HG03354 (cell line): Measurements from ENCODE around the gene DNASE1L3.
"Not testable (repeated sequence)": the region's sequence is repeated elsewhere in the genome, so short reads cannot be mapped to it uniquely, and the experiment has no call there.

ENCODE experiments used
- ATAC-seq: cut with Tn5 transposase; IDR thresholded peaks from one replicate; pipeline ENCODE4 v1.9.1; 2021; ENCODE audit warnings: mild to moderate bottlenecking; ENCODE audit not compliant: unreplicated experiment, poor library complexity, severe bottlenecking

DNASE1L3 gene

GRCh38 chr3:58210761-58211460, at the start of gene DNASE1L3:
Gene DNASE1L3, minus strand, starts transcription at chr3:58210972. Its CDS starts 66 bp downstream, at chr3:58210906.
- no peak for ATAC-seq

GRCh38 chr3:58260261-58260731, 49.5 kb upstream of the DNASE1L3 start:
- no peak for ATAC-seq

DNA sequence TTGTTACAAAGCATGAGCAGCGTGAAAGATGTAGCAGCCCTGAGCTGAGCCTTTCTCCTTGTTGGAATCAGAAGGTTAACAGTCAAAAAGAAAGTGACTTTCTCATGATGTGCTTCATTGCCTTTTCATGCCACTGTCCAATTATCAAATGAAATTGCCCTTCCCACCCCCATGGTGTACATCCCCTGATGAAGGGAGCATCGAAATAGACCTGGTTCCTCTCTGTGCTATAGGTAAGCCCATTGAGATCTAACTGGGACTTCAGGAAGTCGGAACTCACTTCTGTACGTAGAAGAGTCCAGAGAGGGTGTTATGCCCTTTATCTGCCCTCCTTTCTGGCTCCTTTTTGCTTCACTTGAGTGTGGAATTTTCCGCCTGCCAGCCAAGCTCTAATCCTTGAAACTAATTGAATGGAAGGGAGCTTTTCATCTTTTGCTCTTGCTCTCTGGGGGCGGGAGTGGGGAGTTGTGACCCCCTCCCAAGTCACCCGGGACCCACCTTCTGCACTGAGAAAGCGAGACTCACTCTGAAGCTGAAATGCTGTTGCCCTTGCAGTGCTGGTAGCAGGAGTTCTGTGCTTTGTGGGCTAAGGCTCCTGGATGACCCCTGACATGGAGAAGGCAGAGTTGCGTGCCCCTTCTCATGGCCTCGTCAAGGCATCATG, 47.8 kb upstream of the DNASE1L3 start:
- no peak for ATAC-seq

GRCh38 chr3:58256511-58256910, 45.7 kb upstream of the DNASE1L3 start:
- no peak for ATAC-seq

DNA sequence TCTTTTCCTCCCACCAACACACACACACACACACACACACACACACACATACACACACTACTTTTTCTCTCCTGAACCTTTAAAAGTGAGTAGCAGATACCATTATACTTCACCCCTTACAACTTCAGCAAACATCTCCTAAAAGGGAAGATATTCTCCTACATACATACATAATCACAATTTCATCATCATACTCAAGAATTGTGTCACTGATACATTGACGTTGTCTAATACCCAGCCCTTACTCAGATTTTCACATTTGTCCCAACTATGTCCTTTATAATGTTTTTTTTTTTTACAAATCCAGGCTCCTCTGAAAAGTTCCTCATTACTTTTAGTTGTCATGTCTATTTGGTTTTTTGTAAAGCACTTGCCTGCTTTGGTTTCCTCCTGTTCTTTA, 45.3 kb upstream of the DNASE1L3 start:
- no peak for ATAC-seq

DNA sequence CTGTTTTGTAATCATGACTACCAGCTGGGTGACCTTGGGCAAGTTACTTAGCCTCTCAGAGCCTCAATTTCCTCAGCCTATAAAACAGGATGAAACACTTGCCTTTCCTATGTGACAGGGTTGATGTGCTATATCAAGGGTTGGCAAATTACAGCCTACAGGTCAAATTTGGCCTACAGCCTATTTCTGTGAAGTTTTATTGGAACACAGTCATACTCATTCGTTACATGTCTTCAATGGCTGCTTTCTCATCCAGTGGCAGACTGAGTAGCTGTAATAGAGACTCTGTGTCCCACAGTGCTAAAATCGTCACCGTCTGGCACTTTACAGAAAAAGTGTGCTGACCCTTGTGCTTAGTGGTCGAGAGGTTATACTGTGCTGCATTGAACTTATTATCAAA, 43.4 kb upstream of the DNASE1L3 start:
- no peak for ATAC-seq

GRCh38 chr3:58251631-58252035, 40.9 kb upstream of the DNASE1L3 start:
- ATAC-seq = no peak

- no peak for ATAC-seq
These were observed 39.4 kb upstream of the DNASE1L3 start for GRCh38 chr3:58250093-58250707.

DNA sequence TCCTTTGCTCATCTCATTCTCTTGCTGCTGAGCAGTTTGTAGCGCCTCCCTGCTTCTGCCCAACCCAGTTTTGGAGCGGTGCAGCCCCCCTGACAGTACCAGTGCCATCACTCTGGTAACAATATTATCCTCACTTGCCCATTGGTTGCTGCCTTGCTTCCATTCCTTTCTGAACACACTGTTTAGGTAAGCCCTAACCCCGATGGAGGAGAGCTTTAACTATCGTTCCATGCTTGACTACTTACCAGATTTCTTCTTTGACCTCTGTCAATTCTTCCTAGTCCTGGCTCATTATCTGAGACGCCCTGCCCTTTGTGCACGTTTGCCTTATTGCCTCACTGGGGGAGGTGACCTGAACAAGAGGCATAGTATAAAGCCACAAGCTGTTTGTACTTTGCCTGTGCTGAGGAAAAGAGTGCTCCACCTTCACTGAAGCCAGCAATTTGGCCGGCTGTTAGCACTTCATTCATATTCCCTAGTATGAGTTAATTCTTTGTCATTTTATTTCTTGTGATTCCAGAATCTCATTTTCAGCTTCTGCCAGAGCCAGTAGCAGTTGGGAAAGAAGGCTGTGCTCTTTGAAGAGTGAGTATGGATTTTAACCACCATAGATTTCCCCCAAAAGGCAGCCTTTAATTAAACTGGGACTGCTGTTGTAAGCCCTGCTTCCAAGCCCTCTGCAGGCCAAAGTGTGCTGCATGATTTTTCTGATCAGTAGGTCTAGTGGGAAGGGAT, 38.8 kb upstream of the DNASE1L3 start:
- ATAC-seq = no peak

DNA sequence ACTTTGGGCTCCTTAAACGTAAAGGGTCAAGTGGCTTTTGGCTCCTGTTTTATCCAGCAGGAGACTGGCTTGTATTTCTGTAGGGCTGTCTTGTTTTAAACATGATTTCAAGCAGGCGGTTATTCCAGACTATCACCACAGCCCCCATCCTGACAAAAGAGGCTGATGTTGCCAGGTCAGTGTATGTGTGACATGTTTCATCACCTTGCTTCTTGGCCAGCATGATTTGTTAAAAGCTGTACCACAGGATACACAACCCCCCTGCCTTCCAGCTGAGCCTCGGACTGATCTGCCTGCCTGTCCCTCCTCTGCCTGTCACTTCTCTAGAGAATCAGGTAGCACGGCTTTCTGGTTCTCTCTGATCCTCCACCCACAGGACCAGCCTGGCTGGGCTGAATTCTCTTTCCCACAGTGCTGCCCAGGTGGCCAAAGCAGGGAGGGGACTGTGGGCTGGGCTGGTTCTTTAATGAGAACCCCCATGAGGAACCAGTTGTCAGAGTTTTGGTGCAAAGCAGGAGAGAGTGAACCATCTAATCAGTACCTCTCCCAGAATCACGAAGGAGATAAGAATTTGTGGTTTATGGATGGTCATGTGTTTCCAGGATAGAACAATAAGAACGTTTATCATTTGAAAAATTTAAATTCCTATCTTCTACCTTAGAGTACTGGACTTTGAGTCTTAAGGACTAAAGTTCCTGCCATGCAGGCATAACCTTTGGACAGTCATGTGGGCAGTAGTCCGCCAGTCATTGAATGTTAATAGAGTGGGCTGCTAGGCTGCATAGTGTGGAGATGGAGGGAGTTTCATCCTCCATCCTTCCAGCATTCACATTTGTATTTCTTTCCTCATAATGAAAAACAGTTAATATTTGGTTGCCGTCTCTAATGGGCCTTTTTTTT, 35.6 kb upstream of the DNASE1L3 start:
- no peak for ATAC-seq

DNA sequence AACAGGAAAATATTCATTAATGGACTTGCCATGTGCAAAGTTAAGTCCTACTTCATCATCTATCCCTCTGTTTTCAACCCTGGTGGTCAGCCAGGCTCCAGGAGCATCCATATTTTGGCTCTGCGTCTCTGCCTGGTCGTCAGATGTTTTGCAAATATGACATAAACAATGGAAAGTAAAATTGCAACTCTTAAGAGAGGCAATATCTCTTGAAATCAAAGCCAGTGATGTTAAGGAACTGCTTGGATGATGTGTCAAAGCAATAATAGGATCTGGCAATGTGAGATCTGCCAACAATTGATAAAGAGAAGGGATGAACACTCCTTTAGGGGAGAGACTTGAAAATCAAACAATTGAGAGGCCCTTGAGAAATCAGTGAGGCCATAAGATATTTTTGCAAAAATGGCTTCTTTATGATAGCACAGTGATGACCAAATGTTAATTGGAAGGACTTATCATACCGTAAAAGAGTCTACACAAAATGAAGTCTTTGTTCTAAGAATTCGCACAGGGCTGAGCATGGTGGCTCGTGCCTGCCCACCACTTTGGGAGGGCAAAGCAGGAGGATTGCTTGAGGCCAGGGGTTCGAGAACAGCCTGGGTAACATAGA, 33.3 kb upstream of the DNASE1L3 start:
- ATAC-seq = no peak

DNA sequence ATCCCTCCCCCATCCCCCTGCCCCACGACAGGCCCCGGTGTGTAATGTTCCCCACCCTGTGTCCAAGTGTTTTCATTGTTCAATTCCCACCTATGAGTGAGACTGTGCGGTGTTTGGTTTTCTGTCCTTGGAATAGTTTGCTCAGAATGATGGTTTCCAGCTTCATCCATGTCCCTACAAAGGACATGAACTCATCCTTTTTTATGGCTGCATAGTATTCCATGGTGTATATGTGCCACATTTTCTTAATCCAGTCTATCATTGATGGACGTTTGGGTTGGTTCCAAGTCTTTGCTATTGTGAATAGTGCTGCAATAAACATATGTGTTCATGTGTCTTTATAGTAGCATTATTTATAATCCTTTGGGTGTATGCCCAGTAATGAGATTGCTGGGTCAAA, 32.1 kb upstream of the DNASE1L3 start:
- ATAC-seq = not testable (repeated sequence)

DNA sequence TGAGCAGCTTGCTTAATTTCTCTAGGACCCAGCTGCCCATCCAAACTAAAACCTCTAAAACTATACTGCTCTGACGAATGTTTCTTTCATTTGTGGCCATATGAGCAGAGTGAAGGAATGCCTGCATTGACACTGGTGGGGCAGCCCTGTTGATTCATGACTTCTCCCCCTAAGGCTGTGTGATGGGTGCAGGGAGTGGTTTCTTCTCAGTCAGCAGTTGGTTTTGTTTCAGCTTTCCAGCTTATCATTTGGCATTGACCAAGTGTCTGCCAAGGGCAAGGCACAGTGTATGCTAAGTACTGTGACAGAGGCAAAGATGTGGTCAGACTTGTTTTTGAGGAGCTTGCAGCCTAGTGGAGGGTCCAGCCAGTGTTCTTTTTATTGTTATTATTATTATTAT, 31.6 kb upstream of the DNASE1L3 start:
- ATAC-seq = no peak

GRCh38 chr3:58241306-58242044, 30.7 kb upstream of the DNASE1L3 start:
- ATAC-seq = no peak

- no peak for ATAC-seq
These were observed 28.1 kb upstream of the DNASE1L3 start for GRCh38 chr3:58238830-58239229.

DNA sequence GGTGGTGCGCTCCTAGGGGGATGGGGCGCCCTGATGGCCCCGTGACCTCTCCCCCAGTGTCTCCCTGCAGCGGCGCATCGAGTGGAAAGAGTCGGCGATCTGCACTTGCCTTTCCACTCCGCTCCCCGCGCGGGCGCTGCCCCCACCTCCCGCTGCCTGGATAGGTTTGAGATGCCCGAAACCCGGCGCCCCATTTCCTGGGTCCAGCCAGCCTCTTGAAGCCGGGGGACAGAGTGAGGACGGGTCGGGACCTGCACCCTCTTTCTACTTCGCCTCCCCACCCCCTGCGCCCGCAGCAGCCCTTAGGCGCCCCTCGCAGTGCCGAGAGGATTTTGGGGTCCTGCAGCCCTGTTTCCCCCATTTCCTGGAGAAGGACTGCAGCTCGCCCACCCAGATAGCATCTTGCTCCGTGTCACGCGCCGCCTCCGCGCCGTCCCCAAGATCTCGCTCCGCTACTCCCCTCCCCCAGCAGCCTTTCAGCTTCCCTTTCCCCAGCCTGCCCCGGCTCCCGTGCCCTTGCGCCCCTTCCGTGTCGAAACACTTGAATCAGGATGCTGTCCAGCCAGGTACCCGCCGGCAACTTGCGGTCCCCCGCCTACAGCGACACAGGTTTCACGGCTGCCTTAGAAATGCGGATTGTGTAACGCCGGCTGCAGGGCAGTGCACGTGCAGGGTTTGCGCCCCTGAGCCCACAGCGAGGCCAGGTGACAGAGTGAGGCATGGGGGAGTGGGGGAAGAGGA, 27.3 kb upstream of the DNASE1L3 start:
- ATAC-seq = peak; percentile 45

DNA sequence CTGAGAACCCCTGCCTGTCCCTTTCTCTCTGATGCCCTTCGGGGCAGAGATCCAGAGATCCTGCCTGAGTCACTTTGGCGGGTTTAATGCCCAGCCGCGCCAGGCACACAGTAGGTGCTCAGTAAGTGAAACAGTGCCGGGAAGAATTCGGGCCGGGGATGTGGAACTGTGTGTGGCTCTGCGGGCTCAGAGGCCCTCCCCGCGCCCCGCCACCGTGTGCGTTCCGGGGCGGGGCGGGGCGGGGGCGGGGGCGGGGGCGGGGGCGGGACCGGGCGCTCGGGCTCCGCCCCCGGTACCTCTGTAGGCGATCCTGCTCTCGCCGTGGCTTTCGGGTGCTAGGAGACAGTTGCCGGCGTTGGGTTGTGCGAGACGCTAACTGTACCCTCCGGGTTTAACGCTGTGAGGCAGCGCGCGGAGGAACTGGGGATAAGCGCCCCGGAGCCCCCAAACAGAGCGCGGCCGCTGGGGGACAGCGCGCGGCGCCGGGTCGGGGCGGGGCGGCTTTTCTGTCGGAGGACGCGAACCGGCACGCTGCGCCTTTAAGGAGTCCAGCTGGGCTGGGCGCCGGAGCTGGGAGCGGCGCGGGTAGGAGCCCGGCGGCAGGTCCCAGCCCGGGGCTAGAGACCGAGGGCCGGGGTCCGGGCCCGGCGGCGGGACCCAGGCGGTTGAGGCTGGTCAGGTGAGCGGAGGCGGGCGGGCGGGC, 26.6 kb upstream of the DNASE1L3 start, which contains the start of gene ABHD6:
Gene ABHD6, plus strand, starts transcription at position 555 of the 703 bp plus-strand sequence. CDS start 18,795 bp downstream, outside the sequence.
- ATAC-seq = peak; percentile 80
